Panc1 (cell line): ENCODE results near the gene KMT5B. TPM values are rescaled to one million over a fixed set of nuclear protein-coding genes. Genes with fewer than 3 reads are reported as not detected.
A peak's percentile ranks its signal among the peaks of the same experiment; 100 is the strongest.

Experiments
- ATAC-seq: fragments of 200-7000 bp; cut with Tn5 transposase; 2 replicates; pipeline ENCODE4 v1.9.1; 2020; ENCODE audit warnings: mild to moderate bottlenecking, moderate library complexity
- BruUV-seq: library from RNA; stranded (reverse); fragments of 400-500 nt; replicated peaks from 2 replicates; lab custom pipeline; 2021; lab: Mats Ljungman, UMichigan
- CTCF ChIA-PET: fragments of 300-600 bp; sonication (Branson Sonifier 250); formaldehyde crosslinking; loops from one replicate; lab custom pipeline; 2022; ENCODE audit warnings: antibody characterized with exemption; lab: Charles Lee
- POLR2A ChIA-PET: fragments of 300-600 bp; sonication (Branson Sonifier 250); formaldehyde crosslinking; loops from one replicate; lab custom pipeline; 2022; ENCODE audit warnings: antibody characterized with exemption; lab: Charles Lee
- DNase-seq: peaks from one replicate; pipeline ENCODE4 v3.0.0-alpha.2; 2010; ENCODE audit warnings: low read depth, low spot score
- H3K27ac ChIP-seq: 2 replicates; pipeline ENCODE4 v1.5.1; 2011; ENCODE audit warnings: mild to moderate bottlenecking, low read length, inconsistent platforms
- H3K27me3 ChIP-seq: fragments of 200-500 bp; sonication (Bioruptor generic); 2 replicates; pipeline ENCODE4 v1.6.0; 2014; ENCODE audit warnings: low read length, inconsistent platforms; ENCODE audit not compliant: control insufficient read depth, insufficient read depth
- H3K36me3 ChIP-seq: fragments of 200-500 bp; sonication (Bioruptor generic); 2 replicates; pipeline ENCODE4 v1.5.1; 2014; ENCODE audit warnings: inconsistent platforms, mild to moderate bottlenecking, low read length, moderate library complexity; ENCODE audit not compliant: control insufficient read depth, insufficient read depth
- H3K4me1 ChIP-seq: 2 replicates; pipeline ENCODE4 v1.5.1; 2011; ENCODE audit warnings: inconsistent platforms, mild to moderate bottlenecking, low read length, moderate library complexity; ENCODE audit not compliant: control insufficient read depth, insufficient read depth
- H3K4me3 ChIP-seq, 2 experiments: 2 replicates each; pipeline ENCODE4 v1.5.1; 2011 to 2012; ENCODE audit warnings: low read depth in 2 of 2, low read length in 2 of 2, mild to moderate bottlenecking in 2 of 2, inconsistent platforms in 1 of 2, moderate library complexity in 1 of 2
- H3K9me3 ChIP-seq: fragments of 200-500 bp; sonication (Bioruptor generic); 2 replicates; pipeline ENCODE4 v1.5.1; 2014; ENCODE audit warnings: low read depth, mild to moderate bottlenecking, inconsistent platforms, low read length, moderate library complexity; ENCODE audit not compliant: control insufficient read depth, insufficient read depth
- POLR2AphosphoS5 ChIP-seq: IDR thresholded peaks from 2 replicates; pipeline ENCODE4 v1.6.1; 2012; ENCODE audit warnings: mild to moderate bottlenecking, low read depth, low read length, moderate library complexity
- SIN3A ChIP-seq: IDR thresholded peaks from 2 replicates; pipeline ENCODE4 v1.6.1; 2012; ENCODE audit warnings: low read depth, mild to moderate bottlenecking, low read length, moderate library complexity, borderline replicate concordance; ENCODE audit not compliant: insufficient read depth
- TCF7L2 ChIP-seq: IDR thresholded peaks from 2 replicates; pipeline ENCODE4 v1.6.1; 2011; ENCODE audit warnings: mild to moderate bottlenecking, low read depth, low read length, inconsistent platforms
- in situ Hi-C: cut with HindIII; loops from 2 replicates; pipeline ENCODE4 v1.10.0; 2016; ENCODE audit warnings: low sequenced_read_pairs, low pct_unique_long_range_greater_than_20kb
- intact Hi-C: fragments of 100-400 bp; cut with micrococcal nuclease; formaldehyde crosslinking; loops from one replicate; pipeline ENCODE4 v1.10.0; 2022; ENCODE audit not compliant: unreplicated experiment
- total RNA-seq: library from RNA; stranded (reverse); gene quantifications from one replicate; pipeline ENCODE4 v1.2.1, GENCODE V29; 2021; ENCODE audit not compliant: unreplicated experiment
- TF ChIP-seq, protein P1 (sequence below): fragments of 450-650 bp; IDR thresholded peaks from 2 replicates; pipeline ENCODE4 v1.5.1; 2017; ENCODE audit warnings: mild to moderate bottlenecking
- TF ChIP-seq, protein P2 (sequence below), 2 experiments: IDR thresholded peaks; 2 replicates each; pipeline ENCODE4 v1.6.1; 2011 to 2012; ENCODE audit warnings: low read depth in 2 of 2, control low read depth in 1 of 2, low read length in 1 of 2, mild to moderate bottlenecking in 1 of 2, moderate library complexity in 1 of 2; ENCODE audit not compliant: insufficient read depth in 1 of 2

KMT5B gene
- total RNA-seq, 1 experiment from 2014 or later, result 48.6 TPM

DNA sequence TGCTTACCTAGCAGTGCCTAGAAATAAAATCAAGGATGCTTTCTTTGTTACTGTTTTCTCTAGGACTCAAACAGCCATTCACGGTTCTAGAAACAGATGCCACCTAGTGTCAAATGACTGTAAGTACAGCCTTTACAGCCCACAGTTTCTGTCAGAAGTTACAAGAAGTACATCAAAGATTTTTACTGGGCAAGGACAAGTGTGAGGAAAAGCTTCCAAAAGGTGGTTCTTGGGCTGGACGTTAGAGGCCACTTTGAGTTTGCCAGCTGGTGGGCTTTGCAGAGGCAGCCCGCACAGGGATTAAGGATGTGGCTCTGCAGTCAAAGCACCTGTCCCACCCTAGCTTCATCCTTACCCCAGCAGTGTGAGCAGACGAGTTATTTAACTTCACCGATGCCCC is 6.9 kb downstream of the KMT5B start:
- DNase-seq, result peak; percentile 62
- intact Hi-C loops (loop anchor here (5.0 kb wide), 1 partner anchor 99 kb away; no protein-coding TSS in a partner anchor), in situ Hi-C loops (no loop called here)
- peaks cover 45% of the 10 kb centered on the region for H3K4me1 ChIP-seq
- ChIA-PET CTCF (no interaction called here), POLR2A (no interaction called here)
- ATAC-seq, result peak; percentile 61
- TF ChIP-seq, protein P1, sequence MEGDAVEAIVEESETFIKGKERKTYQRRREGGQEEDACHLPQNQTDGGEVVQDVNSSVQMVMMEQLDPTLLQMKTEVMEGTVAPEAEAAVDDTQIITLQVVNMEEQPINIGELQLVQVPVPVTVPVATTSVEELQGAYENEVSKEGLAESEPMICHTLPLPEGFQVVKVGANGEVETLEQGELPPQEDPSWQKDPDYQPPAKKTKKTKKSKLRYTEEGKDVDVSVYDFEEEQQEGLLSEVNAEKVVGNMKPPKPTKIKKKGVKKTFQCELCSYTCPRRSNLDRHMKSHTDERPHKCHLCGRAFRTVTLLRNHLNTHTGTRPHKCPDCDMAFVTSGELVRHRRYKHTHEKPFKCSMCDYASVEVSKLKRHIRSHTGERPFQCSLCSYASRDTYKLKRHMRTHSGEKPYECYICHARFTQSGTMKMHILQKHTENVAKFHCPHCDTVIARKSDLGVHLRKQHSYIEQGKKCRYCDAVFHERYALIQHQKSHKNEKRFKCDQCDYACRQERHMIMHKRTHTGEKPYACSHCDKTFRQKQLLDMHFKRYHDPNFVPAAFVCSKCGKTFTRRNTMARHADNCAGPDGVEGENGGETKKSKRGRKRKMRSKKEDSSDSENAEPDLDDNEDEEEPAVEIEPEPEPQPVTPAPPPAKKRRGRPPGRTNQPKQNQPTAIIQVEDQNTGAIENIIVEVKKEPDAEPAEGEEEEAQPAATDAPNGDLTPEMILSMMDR, result peak; percentile 90
- TF ChIP-seq, protein P2, sequence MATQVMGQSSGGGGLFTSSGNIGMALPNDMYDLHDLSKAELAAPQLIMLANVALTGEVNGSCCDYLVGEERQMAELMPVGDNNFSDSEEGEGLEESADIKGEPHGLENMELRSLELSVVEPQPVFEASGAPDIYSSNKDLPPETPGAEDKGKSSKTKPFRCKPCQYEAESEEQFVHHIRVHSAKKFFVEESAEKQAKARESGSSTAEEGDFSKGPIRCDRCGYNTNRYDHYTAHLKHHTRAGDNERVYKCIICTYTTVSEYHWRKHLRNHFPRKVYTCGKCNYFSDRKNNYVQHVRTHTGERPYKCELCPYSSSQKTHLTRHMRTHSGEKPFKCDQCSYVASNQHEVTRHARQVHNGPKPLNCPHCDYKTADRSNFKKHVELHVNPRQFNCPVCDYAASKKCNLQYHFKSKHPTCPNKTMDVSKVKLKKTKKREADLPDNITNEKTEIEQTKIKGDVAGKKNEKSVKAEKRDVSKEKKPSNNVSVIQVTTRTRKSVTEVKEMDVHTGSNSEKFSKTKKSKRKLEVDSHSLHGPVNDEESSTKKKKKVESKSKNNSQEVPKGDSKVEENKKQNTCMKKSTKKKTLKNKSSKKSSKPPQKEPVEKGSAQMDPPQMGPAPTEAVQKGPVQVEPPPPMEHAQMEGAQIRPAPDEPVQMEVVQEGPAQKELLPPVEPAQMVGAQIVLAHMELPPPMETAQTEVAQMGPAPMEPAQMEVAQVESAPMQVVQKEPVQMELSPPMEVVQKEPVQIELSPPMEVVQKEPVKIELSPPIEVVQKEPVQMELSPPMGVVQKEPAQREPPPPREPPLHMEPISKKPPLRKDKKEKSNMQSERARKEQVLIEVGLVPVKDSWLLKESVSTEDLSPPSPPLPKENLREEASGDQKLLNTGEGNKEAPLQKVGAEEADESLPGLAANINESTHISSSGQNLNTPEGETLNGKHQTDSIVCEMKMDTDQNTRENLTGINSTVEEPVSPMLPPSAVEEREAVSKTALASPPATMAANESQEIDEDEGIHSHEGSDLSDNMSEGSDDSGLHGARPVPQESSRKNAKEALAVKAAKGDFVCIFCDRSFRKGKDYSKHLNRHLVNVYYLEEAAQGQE (IDR thresholded peaks at IDR 0.05; ENCODE audit: insufficient read depth in 1 of 2, low read depth in 2 of 2, low read length in 1 of 2), result no peak
- TF ChIP-seq TCF7L2, result peak; percentile 44; the same call in 1 of the 2 replicates
- TF ChIP-seq POLR2AphosphoS5, result no peak
- TF ChIP-seq SIN3A, result no peak
- no peaks in the 10 kb centered on the region for H3K27me3 ChIP-seq
- no peaks in the 10 kb centered on the region for H3K36me3 ChIP-seq
- H3K4me3 ChIP-seq, result no peak overlapping the region
- H3K27ac ChIP-seq, result no peak overlapping the region
- no peaks in the 10 kb centered on the region for H3K9me3 ChIP-seq
- BruUV-seq, result TSS peak; percentile 24

DNA sequence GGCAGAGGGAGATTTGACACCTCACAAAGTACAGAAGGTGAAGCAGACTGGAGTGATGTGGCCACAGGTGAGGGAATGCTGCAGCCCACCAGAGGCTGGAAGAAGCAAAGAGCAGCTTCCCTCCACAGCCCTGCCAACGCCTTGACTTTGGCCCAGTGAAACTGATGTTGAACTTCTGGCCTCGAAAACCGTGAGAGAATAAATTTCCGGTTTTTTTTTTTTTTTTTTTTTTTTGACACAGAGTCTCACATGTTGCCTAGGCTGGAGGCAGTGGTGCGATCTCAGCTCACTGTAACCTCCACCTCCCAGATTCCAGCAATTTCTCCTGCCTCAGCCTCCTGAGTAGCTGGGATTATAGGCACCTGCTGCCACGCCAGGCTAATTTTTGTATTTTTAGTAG is 8.7 kb downstream of the KMT5B start:
- POLR2A ChIA-PET, result interaction anchor here (0.7 kb wide), 1 partner anchor 54 kb away, joined by 5 read pairs; no protein-coding TSS in a partner anchor
- no TSS peak for BruUV-seq
- H3K27ac ChIP-seq, result no peak overlapping the region
- DNase-seq, result no peak
- no peak for ATAC-seq
- TF ChIP-seq, protein P1, result no peak
- TF ChIP-seq SIN3A, result no peak
- no peak for TF ChIP-seq POLR2AphosphoS5
- no peak for TF ChIP-seq TCF7L2
- TF ChIP-seq, protein P2 (IDR thresholded peaks at IDR 0.05; ENCODE audit: insufficient read depth in 1 of 2, low read depth in 2 of 2, low read length in 1 of 2), result no peak
- H3K4me1 ChIP-seq, result peaks cover 42% of the 10 kb centered on the region
- no peaks in the 10 kb centered on the region for H3K9me3 ChIP-seq
- intact Hi-C loops (no loop called here), in situ Hi-C loops (no loop called here)
- CTCF ChIA-PET, result interaction anchor here (0.6 kb wide), 1 partner anchor 30 kb away, joined by 3 read pairs; no protein-coding TSS in a partner anchor
- H3K36me3 ChIP-seq, result no peaks in the 10 kb centered on the region
- no peak overlapping the region for H3K4me3 ChIP-seq
- H3K27me3 ChIP-seq, result no peaks in the 10 kb centered on the region
